Activated CD4-positive, alpha-beta T cell treated with anti-CD3 and anti-CD28 coated beads, Interleukin-2, amount 50 U/mL, for 48 hours (primary cell): Measurements from ENCODE around the gene CUX1.
"Not testable (repeated sequence)": the region's sequence is repeated elsewhere in the genome, so short reads cannot be mapped to it uniquely, and the experiment has no call there.

ENCODE experiments used
- DNase-seq, 2 experiments: peaks; one replicate each; pipeline ENCODE4 v3.0.0-alpha.2; 2020

The CUX1 gene

GRCh38 chr7:102325106-102325505, 507.7 kb downstream of the CUX1 start:
- not testable (repeated sequence) for DNase-seq

DNA sequence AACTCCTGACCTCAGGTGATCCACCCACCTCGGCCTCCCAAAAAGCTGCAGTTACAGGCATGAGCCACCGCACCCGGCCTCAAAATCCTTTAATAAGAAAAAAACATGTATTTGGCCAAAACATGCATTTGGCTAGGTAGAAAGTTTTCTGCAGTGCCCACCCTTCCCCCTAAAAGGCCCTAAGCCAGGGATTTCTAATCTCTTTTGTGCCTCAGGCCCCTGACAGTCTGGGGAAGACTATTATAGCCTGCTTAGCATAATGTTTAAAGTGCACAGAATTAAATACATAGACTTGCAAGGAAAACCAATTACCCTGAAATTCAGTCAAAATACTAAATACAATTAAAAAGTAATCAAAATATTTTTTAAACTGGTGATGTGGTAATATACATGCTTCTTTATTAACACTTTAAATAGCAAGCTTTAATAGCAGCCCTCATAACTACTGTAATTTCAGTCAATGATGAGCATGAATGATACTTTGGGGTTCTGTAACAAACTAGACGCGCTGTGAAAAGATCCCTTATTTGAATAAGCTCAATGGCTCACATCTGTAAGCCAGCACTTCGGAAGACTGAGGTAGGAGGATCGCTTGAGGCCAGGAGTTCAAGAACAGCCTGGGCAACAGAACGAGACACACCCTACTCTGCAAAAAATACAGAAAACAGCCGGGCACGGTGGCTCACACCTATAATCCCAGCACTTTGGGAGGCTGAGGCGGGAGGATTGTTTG, 508.9 kb downstream of the CUX1 start:
- no peak for DNase-seq

DNA sequence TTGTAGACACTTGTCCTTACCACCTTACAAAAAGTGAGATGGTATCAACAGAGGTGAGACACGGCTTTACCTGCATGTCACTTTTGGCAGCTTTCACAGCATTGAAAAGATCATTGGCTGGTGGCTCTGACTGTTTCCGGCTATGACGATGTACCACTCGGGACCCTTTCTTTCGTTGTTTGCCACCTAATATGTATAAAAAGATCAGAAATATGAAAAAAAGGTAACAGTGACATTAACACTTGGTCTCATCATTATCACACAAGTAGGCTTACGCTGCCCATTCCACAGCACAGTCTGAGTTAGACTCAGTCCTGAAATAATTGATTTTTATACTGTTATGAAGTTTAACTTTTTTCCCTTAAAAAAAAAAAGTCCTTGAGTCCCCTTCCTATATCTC, 509.8 kb downstream of the CUX1 start:
- DNase-seq: not testable (repeated sequence)

GRCh38 chr7:102328863-102329262, 511.4 kb downstream of the CUX1 start:
- DNase-seq: not testable (repeated sequence)

DNA sequence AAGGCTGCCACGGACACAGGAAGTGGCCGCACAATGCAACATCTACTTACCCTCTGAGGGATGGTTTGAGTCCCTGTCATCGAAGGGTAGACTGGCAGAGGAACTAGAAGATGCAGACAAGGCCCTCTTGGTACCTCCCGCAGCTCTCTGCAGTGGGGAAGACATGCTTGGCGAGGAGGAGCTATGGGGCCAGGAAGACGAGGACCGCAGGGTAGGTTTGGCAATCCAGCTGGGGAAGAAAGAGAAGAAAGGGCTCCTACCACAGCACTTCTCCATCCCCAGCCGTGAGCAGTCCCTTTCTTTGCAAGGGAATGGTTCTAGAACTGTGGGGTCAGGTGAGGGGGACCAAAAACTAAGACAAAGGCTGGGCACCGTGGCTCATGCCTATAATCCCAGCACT, 511.9 kb downstream of the CUX1 start:
- DNase-seq: not testable (repeated sequence)

- not testable (repeated sequence) for DNase-seq
Measured at GRCh38 chr7:102330666-102331460, 513.4 kb downstream of the CUX1 start.
